SK-N-SH (cell line): ENCODE measurements around the gene ARHGAP42. TPM values are rescaled to one million over a fixed set of nuclear protein-coding genes. Genes with fewer than 3 reads are reported as not detected.

Experiments
- CTCF ChIA-PET: fragments of 300-600, 350-600 bp; formaldehyde crosslinking; extraction: SDS; loops from one replicate; lab custom pipeline; 2021; lab: Yijun Ruan, JAX
- POLR2A ChIA-PET: fragments of 350-600 bp; sonication (Branson Sonifier 250); formaldehyde crosslinking; extraction: SDS; loops from one replicate; lab custom pipeline; 2020; ENCODE audit warnings: antibody characterized with exemption, inconsistent platforms; lab: Yijun Ruan, JAX
- DNase-seq: peaks from one replicate; pipeline ENCODE4 v3.0.0; 2012
- H2AFZ ChIP-seq: fragments of 200-600 bp; sonication (generic); 2 replicates; pipeline ENCODE4 v1.8.1; 2016; ENCODE audit warnings: antibody characterized with exemption, mild to moderate bottlenecking, low read depth
- H3F3A ChIP-seq: fragments of 200-600 bp; sonication (generic); replicated peaks from 2 replicates; pipeline ENCODE3; 2016; ENCODE audit warnings: antibody characterized with exemption, mild to moderate bottlenecking; ENCODE audit not compliant: insufficient read depth
- H3K27ac ChIP-seq, 2 experiments: fragments of 200-500 bp in 1 of 2; fragments of 200-600 bp in 1 of 2; sonication (Bioruptor generic) in 1 of 2; sonication (generic), shearing (Covaris generic) in 1 of 2; 2 replicates each; pipeline versions ENCODE4 v1.5.1 to v1.6.1; 2014 to 2016; ENCODE audit warnings: low read depth in 2 of 2, inconsistent platforms in 1 of 2, low read length in 1 of 2, mild to moderate bottlenecking in 1 of 2, mixed read lengths in 1 of 2
- H3K27me3 ChIP-seq: fragments of 200-600 bp; sonication (generic), shearing (Covaris generic); 2 replicates; pipeline ENCODE4 v1.6.1; 2016; ENCODE audit warnings: mixed run types; ENCODE audit not compliant: insufficient read depth
- H3K36me3 ChIP-seq, 2 experiments: fragments of 200-500 bp in 1 of 2; fragments of 200-600 bp in 1 of 2; sonication (Bioruptor generic) in 1 of 2; sonication (generic) in 1 of 2; replicated peaks in 1 of 2; 2 replicates each; pipeline versions ENCODE3 to v1.5.1; 2014 to 2016; ENCODE audit warnings: low read length in 1 of 2, mild to moderate bottlenecking in 1 of 2; ENCODE audit not compliant: insufficient read depth in 2 of 2, control insufficient read depth in 1 of 2
- H3K4me1 ChIP-seq, 2 experiments: fragments of 200-500 bp in 1 of 2; fragments of 200-600 bp in 1 of 2; sonication (Bioruptor generic) in 1 of 2; sonication (generic), shearing (Covaris generic) in 1 of 2; 2 replicates each; pipeline versions ENCODE4 v1.5.1 to v1.6.1; 2014 to 2016; ENCODE audit warnings: low read depth in 1 of 2, low read length in 1 of 2, mixed run types in 1 of 2; ENCODE audit not compliant: insufficient read depth in 2 of 2, control insufficient read depth in 1 of 2
- H3K4me2 ChIP-seq: fragments of 200-600 bp; sonication (generic), shearing (Covaris generic); 2 replicates; pipeline ENCODE4 v1.6.1; 2017; ENCODE audit warnings: mixed run types
- H3K4me3 ChIP-seq, 2 experiments: fragments of 200-500 bp in 1 of 2; fragments of 200-600 bp in 1 of 2; sonication (Bioruptor generic) in 1 of 2; sonication (generic), shearing (Covaris generic) in 1 of 2; 2 replicates each; pipeline versions ENCODE4 v1.5.1 to v1.8.1; 2014 to 2016; ENCODE audit warnings: low read depth in 2 of 2, inconsistent platforms in 1 of 2, low read length in 1 of 2, mild to moderate bottlenecking in 1 of 2, mixed read lengths in 1 of 2, moderate library complexity in 1 of 2
- H3K79me2 ChIP-seq: fragments of 200-600 bp; sonication (generic); 2 replicates; pipeline ENCODE4 v1.8.1; 2017; ENCODE audit warnings: mild to moderate bottlenecking; ENCODE audit not compliant: insufficient read depth
- H3K9ac ChIP-seq: fragments of 200-600 bp; sonication (generic); 2 replicates; pipeline ENCODE4 v1.6.1; 2017; ENCODE audit warnings: mixed run types
- H3K9me2 ChIP-seq: fragments of 200-600 bp; sonication (generic); 2 replicates; pipeline ENCODE4 v1.6.1; 2017; ENCODE audit warnings: mixed run types
- H3K9me3 ChIP-seq: fragments of 200-600 bp; sonication (generic); 2 replicates; pipeline ENCODE4 v1.6.1; 2017; ENCODE audit warnings: mixed run types, mild to moderate bottlenecking, moderate library complexity
- H4K20me1 ChIP-seq: fragments of 200-600 bp; sonication (generic); 2 replicates; pipeline ENCODE4 v1.6.1; 2017; ENCODE audit warnings: mild to moderate bottlenecking, mixed run types; ENCODE audit not compliant: insufficient read depth
- ELF1 ChIP-seq: IDR thresholded peaks from 2 replicates; pipeline ENCODE4 v1.4.0; 2012
- JUND ChIP-seq: IDR thresholded peaks from 2 replicates; pipeline ENCODE4 v1.4.0; 2012
- MXI1 ChIP-seq: IDR thresholded peaks from 2 replicates; pipeline ENCODE4 v1.6.1; 2012; ENCODE audit warnings: mild to moderate bottlenecking, low read depth, low read length, improper control_type of control experiment
- RCOR1 ChIP-seq: fragments of 150-350 bp; IDR thresholded peaks from 2 replicates; pipeline ENCODE4 v1.6.1; 2017; ENCODE audit warnings: antibody characterized with exemption, low read length
- REST ChIP-seq: IDR thresholded peaks from 2 replicates; pipeline ENCODE4 v1.6.1; 2012; ENCODE audit warnings: mild to moderate bottlenecking, low read depth, low read length, moderate library complexity
- SMC3 ChIP-seq: IDR thresholded peaks from 2 replicates; pipeline ENCODE4 v1.6.1; 2012; ENCODE audit warnings: low read depth, low read length, improper control_type of control experiment
- WGBS: methylation state at CpG from one replicate; pipeline ENCODE4 v1.1.6; 2017; ENCODE audit warnings: low lambda C conversion rate; 5-methylcytosine and 5-hydroxymethylcytosine counted together
- polyA plus RNA-seq, 3 experiments: library from polyadenylated mRNA; depleted of rRNA; stranded (reverse); fragments of >200 nt; gene quantifications; 2 replicates each; pipeline ENCODE4 v1.2.3, GENCODE V29; 2012

The ARHGAP42 gene
- polyA plus RNA-seq, 1 of the 3 experiments (the other 2 are of a cell fraction), result 0.02 TPM

GRCh38 chr11:100712583-100712982 lies 25.5 kb downstream of the ARHGAP42 start:
- ChIA-PET POLR2A (no interaction called here), CTCF (no interaction called here)
- TF ChIP-seq ELF1 (no peak), RCOR1 (no peak), MXI1 (no peak), SMC3 (no peak)
- no peaks in the 10 kb centered on the region for H3K36me3 ChIP-seq
- no peak overlapping the region for H3K9ac ChIP-seq
- H3K27me3 ChIP-seq, result no peaks in the 10 kb centered on the region; the same call in 1 of the 2 replicates
- WGBS, result 23% methylated on average over 3 of the region's 3 CpGs
- no peak overlapping the region for H3K27ac ChIP-seq
- no peaks in the 10 kb centered on the region for H3K4me1 ChIP-seq
- H4K20me1 ChIP-seq, result no peaks in the 10 kb centered on the region
- DNase-seq, result no peak
- H3F3A ChIP-seq, result no peaks in the 10 kb centered on the region
- H3K9me2 ChIP-seq, result no peaks in the 10 kb centered on the region
- no peaks in the 10 kb centered on the region for H3K9me3 ChIP-seq
- no peak overlapping the region for H3K4me3 ChIP-seq
- no peak overlapping the region for H2AFZ ChIP-seq
- no peak overlapping the region for H3K4me2 ChIP-seq
- no peaks in the 10 kb centered on the region for H3K79me2 ChIP-seq

- WGBS, result 8% methylated on average over 3 of the region's 3 CpGs
- TF ChIP-seq REST (no peak), JUND (no peak)
- TF ChIP-seq, all 33 proteins: peak for 0
- H3F3A ChIP-seq, result no peaks in the 10 kb centered on the region
- H3K9me3 ChIP-seq, result no peaks in the 10 kb centered on the region
- no peak overlapping the region for H3K9ac ChIP-seq
- H3K4me1 ChIP-seq, result no peaks in the 10 kb centered on the region; a peak in 2 of 4 replicates
- no peak overlapping the region for H2AFZ ChIP-seq
- ChIA-PET CTCF (no interaction called here), POLR2A (no interaction called here)
- no peak overlapping the region for H3K4me2 ChIP-seq
- H3K36me3 ChIP-seq, result no peaks in the 10 kb centered on the region
- H3K9me2 ChIP-seq, result no peaks in the 10 kb centered on the region
- no peak overlapping the region for H3K27ac ChIP-seq
- no peaks in the 10 kb centered on the region for H3K79me2 ChIP-seq
- no peaks in the 10 kb centered on the region; the same call in 1 of the 2 replicates for H3K27me3 ChIP-seq
- DNase-seq, result no peak
- no peak overlapping the region for H3K4me3 ChIP-seq
- H4K20me1 ChIP-seq, result no peaks in the 10 kb centered on the region
Measured at GRCh38 chr11:100715165-100715761, 28.2 kb downstream of the ARHGAP42 start.

GRCh38 chr11:100716838-100717237 lies 29.8 kb downstream of the ARHGAP42 start:
- Histone ChIP-seq H3K27ac (no peak overlapping the region), H3K9me3 (no peaks in the 10 kb centered on the region), H3F3A (no peaks in the 10 kb centered on the region), H3K4me1 (no peaks in the 10 kb centered on the region; a peak in 2 of 4 replicates), H4K20me1 (no peaks in the 10 kb centered on the region), H3K4me2 (no peak overlapping the region), H3K4me3 (no peak overlapping the region), H3K79me2 (no peaks in the 10 kb centered on the region), H3K27me3 (no peaks in the 10 kb centered on the region; the same call in 1 of the 2 replicates), H3K9me2 (no peaks in the 10 kb centered on the region), H2AFZ (no peak overlapping the region), H3K36me3 (no peaks in the 10 kb centered on the region), H3K9ac (no peak overlapping the region)
- ChIA-PET POLR2A (no interaction called here), CTCF (no interaction called here)
- WGBS, result 18% methylated on average over 3 of the region's 3 CpGs
- no peak for TF ChIP-seq REST
- no peak for DNase-seq
